ENCODE results near the gene AFAP1L1.

Gene AFAP1L1

GRCh38 chr5:149278451-149279210, 7.0 kb downstream of the AFAP1L1 start:
- DNase-seq (ENCODE audit: low read depth): no peak
- H3K4me3 ChIP-seq (ENCODE audit: low read depth, low read length): no peak overlapping the region
- TF ChIP-seq CTCF (IDR thresholded peaks at IDR 0.05; ENCODE audit: insufficient read depth, low read depth, low read length, missing control alignments): no peak

GRCh38 chr5:149279661-149280060, 8.0 kb downstream of the AFAP1L1 start:
- H3K4me3 ChIP-seq (ENCODE audit: low read depth, low read length): no peak overlapping the region
- TF ChIP-seq CTCF (IDR thresholded peaks at IDR 0.05; ENCODE audit: insufficient read depth, low read depth, low read length, missing control alignments): no peak
- DNase-seq (ENCODE audit: low read depth): no peak

GRCh38 chr5:149280124-149280523, 8.5 kb downstream of the AFAP1L1 start:
- TF ChIP-seq CTCF (IDR thresholded peaks at IDR 0.05; ENCODE audit: insufficient read depth, low read depth, low read length, missing control alignments): no peak
- no peak overlapping the region for H3K4me3 ChIP-seq (ENCODE audit: low read depth, low read length)
- no peak for DNase-seq (ENCODE audit: low read depth)

- no peak for DNase-seq (ENCODE audit: low read depth)
- no peak overlapping the region for H3K4me3 ChIP-seq (ENCODE audit: low read depth, low read length)
- no peak for TF ChIP-seq CTCF (IDR thresholded peaks at IDR 0.05; ENCODE audit: insufficient read depth, low read depth, low read length, missing control alignments)
Measured at GRCh38 chr5:149280802-149281201, 9.1 kb downstream of the AFAP1L1 start.

- no peak for TF ChIP-seq CTCF (IDR thresholded peaks at IDR 0.05; ENCODE audit: insufficient read depth, low read depth, low read length, missing control alignments)
- no peak overlapping the region for H3K4me3 ChIP-seq (ENCODE audit: low read depth, low read length)
- DNase-seq (ENCODE audit: low read depth): no peak
Measured at GRCh38 chr5:149282027-149282965, 10.6 kb downstream of the AFAP1L1 start.

GRCh38 chr5:149282966-149283332, 11.3 kb downstream of the AFAP1L1 start:
- DNase-seq (ENCODE audit: low read depth): no peak
- no peak overlapping the region for H3K4me3 ChIP-seq (ENCODE audit: low read depth, low read length)
- TF ChIP-seq CTCF (IDR thresholded peaks at IDR 0.05; ENCODE audit: insufficient read depth, low read depth, low read length, missing control alignments): no peak
